Dedifferentiated amniotic fluid mesenchymal stem cell (primary cell): ENCODE measurements around the gene FHL5.
"Not testable (repeated sequence)": the region's sequence is repeated elsewhere in the genome, so short reads cannot be mapped to it uniquely, and the experiment has no call there.

Experiments used
- DNase-seq: peaks from one replicate; pipeline ENCODE4 v3.0.0-alpha.2; 2016; ENCODE audit errors: extremely low spot score

FHL5 gene, protein sequence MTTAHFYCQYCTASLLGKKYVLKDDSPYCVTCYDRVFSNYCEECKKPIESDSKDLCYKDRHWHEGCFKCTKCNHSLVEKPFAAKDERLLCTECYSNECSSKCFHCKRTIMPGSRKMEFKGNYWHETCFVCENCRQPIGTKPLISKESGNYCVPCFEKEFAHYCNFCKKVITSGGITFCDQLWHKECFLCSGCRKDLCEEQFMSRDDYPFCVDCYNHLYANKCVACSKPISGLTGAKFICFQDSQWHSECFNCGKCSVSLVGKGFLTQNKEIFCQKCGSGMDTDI

DNA sequence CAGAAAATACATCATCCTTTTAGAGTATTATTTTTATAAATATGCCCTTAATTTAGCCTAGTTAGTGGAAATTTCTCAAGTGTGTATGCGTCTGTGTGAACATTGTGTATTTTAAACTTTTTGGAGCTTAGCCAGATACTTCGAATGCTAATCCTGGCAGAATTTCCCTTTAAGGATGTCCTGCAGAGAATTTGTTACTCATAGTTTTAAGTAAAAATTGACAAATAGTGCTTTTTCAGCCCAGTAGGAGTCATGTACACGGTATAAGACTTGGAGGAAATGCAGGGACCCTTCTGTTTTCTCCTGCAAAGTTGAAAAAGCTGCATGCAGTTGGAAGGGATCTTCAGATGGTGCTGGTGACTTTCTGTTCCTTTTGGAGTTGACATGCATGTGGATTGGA is at the start of gene FHL5:
TSS of gene FHL5 (plus strand) at position 243 of the 400 bp plus-strand sequence. CDS start 40,486 bp downstream, outside the sequence.
- DNase-seq: no peak

DNA sequence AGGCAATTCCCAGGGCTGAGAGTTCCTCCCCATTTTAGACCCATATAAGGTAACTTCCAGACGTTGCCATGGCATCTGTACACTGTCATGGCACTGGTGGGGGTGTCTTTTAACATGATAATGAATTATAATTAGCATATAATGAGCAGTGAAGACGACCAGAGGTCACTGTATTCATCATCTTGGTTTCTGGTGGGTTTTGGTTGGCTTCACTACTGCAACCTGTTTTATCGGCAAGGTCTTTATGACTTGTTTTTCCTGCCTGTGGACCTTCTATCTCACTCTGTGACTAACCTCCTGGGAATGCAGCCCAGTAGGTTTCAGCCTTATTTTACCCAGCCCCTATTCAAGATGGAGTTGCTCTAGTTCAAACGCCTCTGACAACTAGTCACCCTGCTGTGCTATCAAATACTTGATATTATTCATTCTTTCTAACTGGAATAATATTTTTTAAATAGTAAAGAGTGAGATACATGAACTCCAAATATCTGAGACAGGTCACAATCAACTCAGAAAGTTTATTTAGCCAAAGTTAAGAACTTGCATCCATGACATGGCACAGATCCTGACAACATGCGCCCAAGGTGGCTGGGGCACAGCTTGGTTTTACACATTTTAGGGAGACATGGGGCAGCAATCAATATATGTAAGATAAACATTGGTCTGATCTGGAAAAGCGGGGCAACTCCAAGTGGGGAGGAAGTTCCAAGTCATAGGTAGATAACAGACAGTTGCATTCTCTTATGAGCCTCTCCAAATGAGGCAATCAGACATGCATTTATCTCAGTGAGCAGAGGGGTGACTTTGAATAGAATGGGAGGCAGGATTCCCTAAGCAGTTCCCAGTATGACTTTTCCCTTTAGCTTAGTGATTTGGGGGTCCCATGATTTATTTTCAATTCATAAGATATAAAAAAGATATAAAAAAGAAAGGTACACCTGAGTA is 42.5 kb upstream of the FHL5 start:
- no peak for DNase-seq

DNA sequence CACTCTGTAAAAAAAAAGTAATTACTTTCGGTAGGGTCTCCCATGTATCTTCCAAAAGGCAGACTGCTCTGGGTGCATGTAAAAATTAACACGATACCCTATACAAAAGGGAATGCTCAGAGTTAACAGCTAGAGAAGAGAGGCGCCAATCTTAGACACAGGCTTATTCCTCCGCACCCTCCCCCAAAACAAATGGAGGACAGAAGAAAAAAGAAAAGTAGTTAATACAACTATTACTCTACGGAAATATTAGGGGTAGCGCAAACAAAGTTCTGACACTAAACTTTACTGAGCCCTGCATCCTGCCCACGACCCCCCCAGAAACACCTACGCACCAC is 41.7 kb upstream of the FHL5 start:
- DNase-seq: no peak

DNA sequence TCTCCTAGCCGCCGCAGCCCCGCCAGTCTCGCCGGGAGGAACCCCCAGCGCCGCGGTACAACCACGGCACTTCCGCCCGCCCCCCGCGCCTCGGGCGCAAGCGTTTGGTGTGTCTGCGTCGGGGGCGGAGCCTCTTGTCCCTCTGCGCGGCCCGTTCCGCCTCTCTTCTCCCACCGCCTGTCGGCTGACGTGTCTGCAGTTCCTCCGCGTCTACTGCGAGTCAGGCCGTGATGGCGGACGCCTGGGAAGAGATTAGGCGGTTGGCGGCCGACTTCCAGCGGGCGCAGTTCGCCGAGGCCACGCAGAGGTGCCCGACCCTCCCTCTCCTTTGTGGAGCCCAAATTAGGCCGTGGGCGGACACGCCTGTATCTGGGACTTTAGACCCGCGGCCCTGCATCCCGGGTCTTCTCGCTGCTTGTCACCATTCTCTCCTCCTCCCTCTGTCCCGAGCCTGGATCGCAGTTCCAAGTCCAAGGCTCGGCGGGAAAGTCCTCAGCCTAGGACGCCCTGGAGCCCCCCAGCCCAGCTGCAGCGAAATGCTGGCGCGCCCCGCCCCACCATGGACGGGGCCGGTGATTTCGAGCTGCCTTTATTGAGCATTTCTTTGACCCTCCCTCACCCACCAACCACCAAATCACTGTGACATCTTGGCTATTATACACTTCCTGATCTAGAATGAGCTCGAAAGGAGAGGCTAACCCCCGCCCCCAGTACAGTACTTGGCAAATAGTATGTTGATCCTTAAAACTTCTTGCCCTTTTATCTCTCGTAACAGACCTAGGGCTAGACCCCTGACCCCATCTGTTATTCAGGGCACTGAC is 41.1 kb upstream of the FHL5 start, which contains the start of gene UFL1:
TSS of gene UFL1 (plus strand) at position 163 of the 821 bp plus-strand sequence. CDS start at position 231, 68 bp downstream.
- DNase-seq: peak; percentile 93

DNA sequence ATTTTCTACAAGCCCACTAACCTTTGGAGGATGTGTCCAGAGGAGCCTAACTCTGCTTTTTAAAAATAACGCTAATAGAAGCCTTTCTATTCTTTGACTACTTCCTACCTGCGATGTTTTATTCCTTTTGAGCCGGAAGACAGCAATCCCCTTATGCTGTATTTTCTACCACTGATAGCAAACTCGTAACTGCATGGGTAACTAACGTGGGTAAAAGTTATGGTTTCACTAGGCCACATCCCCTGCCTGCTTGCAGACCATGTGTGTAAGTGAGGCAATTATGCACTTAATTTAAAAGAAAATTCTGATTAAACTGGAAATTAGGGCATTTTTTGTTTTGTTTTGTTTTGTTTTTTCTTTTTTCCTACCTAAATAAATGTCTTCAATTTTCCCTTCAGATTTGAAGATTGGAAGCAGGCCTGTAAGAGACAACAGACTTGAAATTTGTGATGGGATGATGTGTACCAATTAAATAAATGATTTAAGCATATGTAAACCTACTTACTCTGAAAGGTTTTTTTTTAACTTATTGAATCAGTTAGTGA is 40.4 kb upstream of the FHL5 start:
- no peak for DNase-seq

DNA sequence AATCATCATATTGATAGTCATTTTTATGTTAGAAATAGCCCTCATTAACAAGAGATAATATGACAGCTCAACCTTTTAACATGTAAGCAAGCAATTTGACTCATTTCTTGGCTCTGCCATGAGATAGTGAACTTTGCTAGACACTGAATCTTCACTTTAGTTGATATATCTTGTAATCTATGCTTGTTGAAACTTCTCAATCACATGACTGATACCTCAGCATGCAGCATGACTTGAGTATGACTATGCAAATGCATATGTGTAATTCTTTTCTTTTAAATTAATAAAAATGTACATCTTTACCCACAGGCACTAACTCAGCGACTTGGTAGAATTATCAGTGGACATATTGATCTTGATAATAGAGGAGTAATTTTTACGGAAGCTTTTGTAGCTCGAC is 34.7 kb upstream of the FHL5 start:
- DNase-seq: no peak

DNA sequence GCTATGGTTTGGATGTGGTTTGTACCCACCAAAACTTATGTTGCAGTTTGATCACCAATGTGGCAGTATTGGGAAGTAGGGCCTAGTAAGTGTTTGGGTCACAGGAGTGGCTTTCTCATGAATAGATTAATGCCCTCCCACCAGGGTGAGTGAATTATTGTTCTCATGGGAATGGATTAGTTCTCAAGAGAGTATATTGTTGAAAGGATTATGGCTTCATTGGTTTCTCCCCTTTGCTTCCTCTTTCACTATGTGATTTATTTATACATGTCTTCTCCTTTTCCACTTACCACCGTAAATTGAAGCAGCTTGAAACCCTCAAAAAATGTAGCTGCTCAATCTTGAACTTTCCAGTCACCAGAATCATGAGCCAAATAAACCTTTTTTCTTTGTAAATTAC is 30.5 kb upstream of the FHL5 start:
- no peak for DNase-seq

DNA sequence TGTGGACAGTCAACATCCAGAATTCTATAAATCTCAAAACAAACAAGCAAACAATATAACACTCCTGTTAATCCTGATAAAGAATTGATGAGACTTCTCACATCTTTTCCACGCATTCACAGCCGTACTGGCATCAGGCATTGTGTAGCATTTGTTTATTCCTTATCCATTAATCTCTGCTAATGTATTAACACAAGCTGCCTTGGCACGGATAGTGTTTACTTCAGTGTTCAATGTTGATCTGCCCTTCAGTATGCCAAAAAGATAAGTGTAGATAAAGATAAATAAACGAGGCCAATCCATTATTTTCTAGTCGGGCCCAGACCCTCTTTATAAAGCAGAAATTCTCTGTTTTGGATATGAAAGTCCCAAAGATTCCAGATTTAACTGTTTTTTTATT is 25.2 kb upstream of the FHL5 start:
- DNase-seq: no peak

DNA sequence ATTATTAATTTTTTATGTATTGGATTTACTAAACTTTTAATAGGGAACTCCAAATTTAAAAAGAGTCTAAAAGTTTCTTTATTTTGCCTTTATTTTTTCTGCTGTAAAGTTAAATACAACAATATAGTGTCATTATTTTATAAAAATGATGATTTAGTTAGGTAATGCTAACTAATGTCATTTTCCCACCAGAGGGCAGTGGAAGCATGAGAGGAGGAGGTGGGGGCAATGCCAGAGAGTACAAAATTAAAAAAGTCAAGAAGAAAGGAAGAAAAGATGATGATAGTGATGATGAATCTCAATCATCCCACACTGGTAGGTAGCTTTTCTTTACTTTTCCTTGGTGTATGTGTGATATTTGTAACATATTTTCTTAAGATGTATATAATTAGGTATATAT is 20.2 kb upstream of the FHL5 start:
- DNase-seq: no peak

DNA sequence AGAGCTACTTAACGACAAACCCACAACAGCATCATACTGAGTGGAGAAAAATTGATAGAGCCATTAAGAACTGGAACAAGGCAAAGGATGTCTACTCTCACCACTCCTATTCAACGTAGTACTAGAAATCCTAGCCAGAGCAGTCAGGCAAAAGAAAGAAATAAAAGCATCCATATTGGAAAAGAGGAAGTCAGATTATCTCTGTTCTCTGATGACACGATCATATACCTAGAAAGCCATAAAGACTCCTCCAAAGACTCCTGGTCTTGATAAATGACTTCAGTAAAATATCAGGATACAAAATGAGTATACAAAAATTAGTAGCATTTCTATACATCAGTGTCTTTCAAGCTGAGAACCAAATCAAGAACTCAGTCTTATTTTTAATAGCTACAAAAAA is 17.0 kb upstream of the FHL5 start:
- DNase-seq: no peak

DNA sequence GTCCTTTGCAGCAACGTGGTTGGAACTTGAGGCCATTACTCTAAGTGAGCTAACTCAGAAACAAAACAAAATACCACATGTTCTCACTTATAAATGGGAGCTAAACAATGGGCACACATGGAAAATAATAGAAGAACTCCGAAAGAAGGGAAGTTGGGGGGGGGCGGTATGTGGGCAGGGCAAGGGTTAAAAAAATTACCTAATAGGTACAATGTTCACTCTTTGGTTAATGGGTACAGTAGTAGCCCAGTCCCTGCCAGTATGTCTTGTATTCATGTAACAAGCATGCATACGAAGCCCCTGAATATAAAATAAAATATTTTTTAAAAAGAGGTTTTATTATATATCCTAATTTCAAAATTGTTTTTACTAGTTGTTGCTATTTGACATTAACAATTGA is 15.3 kb upstream of the FHL5 start:
- no peak for DNase-seq

DNA sequence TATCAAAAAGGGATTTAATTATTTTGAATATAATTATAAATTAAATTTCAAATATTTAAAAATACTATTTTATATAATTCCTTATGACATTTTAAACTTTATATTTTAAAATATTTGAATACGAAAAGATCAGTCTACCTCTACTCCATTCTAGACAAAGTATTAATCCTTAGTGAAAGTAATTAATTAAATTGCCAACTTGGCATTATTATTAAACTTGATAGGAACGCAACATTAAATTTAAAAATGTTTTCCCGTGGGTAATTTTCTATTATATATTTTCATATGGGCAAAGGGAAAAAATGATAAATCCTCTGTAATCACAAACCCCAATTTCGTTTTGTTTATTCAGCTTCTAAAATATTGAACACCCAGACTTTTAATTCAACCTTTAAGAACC is 8.4 kb upstream of the FHL5 start:
- no peak for DNase-seq

DNA sequence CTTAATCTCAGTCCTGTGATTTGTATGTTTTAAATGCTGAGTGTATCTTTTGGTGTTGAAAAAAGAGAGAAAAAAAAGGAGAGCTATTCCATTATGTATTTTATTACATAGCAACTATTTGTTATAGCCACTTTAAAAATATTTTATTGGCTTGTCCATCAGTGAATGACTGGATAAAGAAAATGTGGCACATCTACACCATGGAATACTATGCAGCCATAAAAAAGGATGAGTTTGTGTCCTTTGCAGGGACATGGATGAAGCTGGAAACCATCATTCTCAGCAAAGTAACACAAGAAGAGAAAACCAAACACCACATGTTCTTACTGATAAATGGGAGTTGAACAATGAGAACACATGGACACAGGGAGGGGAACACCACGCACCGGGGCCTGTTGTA is 3.2 kb upstream of the FHL5 start:
- DNase-seq: not testable (repeated sequence)

DNA sequence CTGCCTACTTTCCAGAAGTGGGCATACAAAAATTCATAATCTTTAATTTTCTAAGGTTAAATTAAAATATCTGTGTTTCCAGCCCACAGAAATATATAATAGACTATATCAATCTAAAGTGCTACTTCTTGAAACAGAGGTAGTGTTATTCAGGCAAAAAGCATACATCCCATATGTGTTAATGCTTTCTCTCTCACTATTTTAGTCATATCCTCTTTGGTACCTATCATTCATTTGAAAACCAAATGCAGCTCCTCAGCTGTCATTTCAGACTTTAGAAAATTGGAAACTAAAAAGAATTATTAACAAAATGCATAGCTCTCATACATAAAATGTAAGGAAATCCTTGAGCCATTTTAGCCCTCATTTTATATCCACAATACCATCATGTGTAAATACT is 925 bp downstream of the FHL5 start:
- no peak for DNase-seq

DNA sequence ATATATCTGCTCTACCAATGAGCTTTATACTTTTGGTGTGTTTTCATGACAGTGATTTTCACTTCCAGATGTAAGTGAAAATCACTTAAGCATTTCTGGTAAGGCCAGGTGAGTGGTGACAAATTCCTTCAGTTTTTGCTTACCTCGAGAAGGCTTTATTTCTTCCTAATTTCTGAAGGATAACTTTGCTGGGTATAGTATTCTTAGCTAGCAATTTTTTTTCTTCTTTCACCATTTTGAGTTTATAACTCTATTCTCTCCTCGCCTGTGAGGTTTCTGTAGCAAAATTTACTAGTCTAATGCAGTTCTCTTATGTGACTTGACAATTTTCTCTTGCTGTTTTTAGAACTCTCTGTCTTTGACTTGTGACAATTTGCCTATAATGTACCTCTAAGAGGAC is 7.1 kb downstream of the FHL5 start:
- DNase-seq: no peak

DNA sequence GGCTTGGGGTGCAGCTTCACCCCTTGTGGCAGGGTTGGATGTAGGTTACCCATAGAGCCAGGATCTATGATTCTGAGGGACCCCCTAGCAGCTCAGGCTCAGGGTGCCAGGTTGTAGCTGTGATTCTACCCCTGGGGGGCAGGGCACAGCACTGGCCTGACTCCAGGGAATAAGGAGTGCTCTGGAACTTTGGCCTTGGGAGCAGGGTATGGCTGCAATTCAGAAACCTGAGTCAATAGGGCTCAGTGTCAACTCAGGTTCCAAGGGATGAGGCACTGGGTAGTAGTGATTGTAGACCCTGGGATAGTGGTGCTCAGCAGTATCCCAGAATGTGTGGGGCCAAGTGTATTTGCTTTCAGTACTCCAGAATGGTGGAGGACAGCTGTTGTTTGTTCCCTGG is 8.6 kb downstream of the FHL5 start:
- no peak for DNase-seq

DNA sequence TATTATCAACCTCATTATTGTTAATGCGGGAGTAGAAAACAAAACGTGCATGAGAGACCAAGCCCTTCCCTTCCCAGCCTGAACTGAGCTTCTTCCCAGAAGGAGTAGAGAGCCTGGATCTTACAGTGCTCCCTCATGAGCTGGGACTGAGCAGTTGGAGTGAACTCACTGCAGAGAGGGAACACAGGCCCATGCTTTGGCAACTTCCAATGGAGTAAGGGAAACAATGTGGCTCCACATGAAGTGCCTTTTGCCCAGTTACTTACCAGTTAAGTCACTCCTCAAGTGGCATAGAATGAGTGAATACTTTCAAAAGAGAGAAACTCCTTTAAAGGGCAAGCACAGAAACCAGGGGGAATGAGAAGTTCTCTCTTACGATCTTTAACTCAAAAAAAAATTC is 12.4 kb downstream of the FHL5 start:
- DNase-seq: no peak

DNA sequence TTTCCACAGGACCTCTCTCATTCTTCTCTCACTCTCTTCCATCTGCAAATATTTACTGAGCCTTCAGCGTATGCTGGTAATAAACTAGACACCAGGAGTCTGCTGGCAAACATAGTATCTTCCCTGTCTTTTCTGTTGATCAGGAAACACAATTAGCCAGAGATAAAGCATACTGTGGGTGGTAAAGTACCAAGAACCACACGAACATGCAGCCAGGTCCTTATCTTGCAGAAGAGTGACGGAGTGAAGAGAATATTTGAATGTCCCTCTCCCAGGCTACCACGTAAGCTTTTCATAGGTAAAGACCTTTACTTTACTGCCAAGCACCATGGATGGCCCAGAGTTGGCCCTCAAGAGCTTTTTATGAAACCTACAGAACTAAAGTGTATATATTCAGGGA is 13.3 kb downstream of the FHL5 start:
- no peak for DNase-seq

DNA sequence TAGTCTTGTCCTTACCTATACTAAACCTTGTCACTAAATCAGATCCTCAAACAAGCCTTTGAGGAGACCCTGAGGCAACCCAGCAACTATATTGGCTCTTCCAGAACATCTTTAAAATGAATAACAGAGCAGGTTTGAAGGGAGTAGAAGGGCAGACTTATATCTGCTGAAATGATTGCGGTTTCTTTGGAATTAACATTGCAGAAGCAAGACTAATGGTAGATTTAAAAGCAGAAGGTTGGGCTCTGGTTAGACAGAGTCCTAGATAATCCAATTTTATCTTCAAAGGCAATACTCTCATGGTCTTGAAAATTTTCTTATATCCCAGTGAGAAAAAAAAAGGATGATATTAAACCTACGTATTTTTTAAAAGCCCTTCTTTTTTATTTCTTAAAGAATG is 19.1 kb downstream of the FHL5 start:
- DNase-seq: no peak

DNA sequence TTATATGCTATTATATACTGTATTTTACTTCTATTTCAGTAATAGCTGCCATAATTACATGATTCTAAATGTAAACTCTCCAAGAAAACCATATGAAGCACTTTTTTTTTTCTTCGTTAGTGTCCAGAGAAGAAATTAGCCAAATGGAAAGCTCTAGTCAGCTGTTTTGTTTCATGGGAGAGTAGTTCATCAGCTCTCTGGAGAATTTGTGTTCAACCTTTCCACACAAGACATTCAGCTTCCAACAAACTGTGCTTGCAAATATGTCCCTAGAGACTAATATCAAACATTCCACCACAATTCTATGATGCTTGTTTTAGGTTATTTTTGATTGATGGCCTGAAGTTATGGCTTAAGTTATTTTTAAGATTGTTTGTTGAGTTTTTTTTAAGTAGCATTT is 19.5 kb downstream of the FHL5 start:
- DNase-seq: no peak

DNA sequence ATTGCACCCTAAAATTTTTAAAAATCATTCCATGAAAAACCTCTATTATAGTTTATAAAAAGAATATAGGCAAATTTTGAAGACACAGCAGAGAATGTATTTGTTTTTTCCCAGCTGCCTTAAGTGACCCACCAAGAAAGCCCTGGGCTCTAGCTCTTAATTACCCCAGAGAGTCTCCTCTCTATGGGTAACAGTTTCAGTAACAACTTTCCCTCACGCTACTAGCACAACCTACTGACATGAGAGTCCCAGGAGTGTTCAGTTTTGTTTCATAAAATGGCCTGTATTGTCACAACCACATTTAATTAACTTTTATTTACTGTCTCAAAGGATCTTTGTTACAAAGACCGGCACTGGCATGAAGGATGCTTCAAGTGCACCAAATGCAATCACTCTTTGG is 41.5 kb downstream of the FHL5 start:
- no peak for DNase-seq

DNA sequence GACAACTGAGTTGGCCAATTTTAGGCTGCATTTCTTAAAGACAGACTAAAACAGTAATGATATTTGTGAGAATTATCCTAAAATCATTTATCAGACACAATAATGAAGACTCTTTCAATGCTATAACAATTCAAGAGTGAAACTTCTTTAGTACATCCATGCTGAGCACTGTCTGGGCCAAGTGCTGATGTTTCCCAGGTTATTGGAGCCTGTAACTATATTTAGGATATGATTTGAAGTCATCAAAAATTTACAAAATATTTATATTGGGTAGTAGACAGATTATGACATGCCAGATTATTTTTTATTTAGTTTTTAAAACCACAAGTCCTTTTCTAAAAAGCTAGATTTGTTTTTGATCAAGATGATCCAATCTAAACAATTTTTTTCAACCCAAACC is 45.1 kb downstream of the FHL5 start:
- DNase-seq: no peak
